GM18873 (cell line): ENCODE measurements around the gene RPAP2.

Experiments
- ATAC-seq: cut with Tn5 transposase; IDR thresholded peaks from one replicate; pipeline ENCODE4 v1.9.1; 2021; ENCODE audit warnings: mild to moderate bottlenecking, moderate library complexity, moderate number of reproducible peaks; ENCODE audit not compliant: unreplicated experiment, low FRiP score

Gene RPAP2

GRCh38 chr1:92443893-92444292, 145.0 kb downstream of the RPAP2 start:
- no peak for ATAC-seq

GRCh38 chr1:92444351-92444750, 145.5 kb downstream of the RPAP2 start:
- no peak for ATAC-seq

GRCh38 chr1:92445865-92446264, 147.0 kb downstream of the RPAP2 start:
- no peak for ATAC-seq

- ATAC-seq = no peak
Measured at GRCh38 chr1:92446546-92446945, 147.7 kb downstream of the RPAP2 start.

GRCh38 chr1:92447033-92447681, 148.3 kb downstream of the RPAP2 start:
- ATAC-seq = no peak

GRCh38 chr1:92447976-92448375, 149.1 kb downstream of the RPAP2 start:
- no peak for ATAC-seq
